ENCODE measurements around the gene SH3GL2.

SH3GL2 gene

DNA sequence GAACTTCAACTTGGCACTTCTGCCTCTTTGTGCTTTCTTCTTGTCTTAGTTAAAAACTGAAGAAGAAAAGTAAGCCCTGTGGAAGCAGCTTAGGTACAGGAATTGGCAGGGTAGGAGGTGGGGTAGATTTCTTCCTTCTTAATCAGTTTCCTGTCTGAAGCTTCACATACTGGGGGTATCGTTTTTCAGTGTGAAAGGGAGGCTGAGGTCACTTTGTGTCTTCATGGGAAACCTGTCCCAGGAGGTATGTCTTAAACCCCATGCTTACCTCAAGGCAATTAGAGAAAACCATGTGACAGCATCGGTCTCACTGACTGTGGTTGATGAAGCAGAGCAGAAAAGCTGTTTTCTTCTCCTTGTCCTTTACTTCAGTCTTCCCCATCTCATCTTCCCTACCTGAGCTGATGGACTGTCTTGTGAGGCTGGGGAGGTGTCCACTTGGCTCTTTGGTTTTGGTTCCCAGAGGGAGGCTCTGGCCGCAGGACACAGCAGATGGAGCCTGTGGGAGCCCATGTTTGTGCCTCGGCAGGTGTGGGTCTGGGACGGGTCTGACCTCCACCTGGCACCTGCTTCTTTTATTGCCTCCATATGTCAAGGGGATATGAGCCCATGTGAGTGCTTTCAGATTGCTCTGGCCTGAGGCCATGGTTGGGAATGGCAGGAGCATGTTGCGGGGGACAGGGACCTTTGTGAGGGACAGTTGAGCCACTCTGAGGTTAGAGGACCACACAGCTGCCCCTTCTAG lies 47.0 kb downstream of the SH3GL2 start:
- DNase-seq (ENCODE audit: low spot score): no peak
- in situ Hi-C loops (cut with MboI; ENCODE audit: low sequenced_read_pairs, unreplicated experiment): no loop called here
- TF ChIP-seq, protein P1, sequence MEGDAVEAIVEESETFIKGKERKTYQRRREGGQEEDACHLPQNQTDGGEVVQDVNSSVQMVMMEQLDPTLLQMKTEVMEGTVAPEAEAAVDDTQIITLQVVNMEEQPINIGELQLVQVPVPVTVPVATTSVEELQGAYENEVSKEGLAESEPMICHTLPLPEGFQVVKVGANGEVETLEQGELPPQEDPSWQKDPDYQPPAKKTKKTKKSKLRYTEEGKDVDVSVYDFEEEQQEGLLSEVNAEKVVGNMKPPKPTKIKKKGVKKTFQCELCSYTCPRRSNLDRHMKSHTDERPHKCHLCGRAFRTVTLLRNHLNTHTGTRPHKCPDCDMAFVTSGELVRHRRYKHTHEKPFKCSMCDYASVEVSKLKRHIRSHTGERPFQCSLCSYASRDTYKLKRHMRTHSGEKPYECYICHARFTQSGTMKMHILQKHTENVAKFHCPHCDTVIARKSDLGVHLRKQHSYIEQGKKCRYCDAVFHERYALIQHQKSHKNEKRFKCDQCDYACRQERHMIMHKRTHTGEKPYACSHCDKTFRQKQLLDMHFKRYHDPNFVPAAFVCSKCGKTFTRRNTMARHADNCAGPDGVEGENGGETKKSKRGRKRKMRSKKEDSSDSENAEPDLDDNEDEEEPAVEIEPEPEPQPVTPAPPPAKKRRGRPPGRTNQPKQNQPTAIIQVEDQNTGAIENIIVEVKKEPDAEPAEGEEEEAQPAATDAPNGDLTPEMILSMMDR (IDR thresholded peaks at IDR 0.05; ENCODE audit: borderline replicate concordance, control extremely low read depth, extremely low read depth, insufficient read depth, missing control alignments): no peak

DNA sequence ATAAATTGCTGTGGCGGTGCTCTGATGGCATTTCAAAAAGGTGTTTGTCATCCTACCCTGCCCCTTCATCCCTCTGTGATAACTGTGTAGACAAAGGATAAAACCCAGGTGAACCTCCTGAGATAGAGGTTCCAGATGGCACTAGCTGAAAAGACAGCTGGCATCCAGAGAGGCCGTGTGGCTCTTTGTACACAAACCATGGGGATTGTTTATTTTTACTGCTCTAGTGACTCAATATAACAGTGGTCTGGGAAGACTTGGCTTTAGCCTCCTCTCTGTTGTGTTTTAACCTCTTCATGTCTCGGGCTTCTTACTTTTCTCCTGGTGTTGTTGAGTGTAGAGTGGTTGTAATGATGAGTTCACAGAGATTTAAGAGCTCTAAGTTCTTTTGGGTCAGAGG lies 48.8 kb downstream of the SH3GL2 start:
- TF ChIP-seq, protein P1 (IDR thresholded peaks at IDR 0.05; ENCODE audit: borderline replicate concordance, control extremely low read depth, extremely low read depth, insufficient read depth, missing control alignments): no peak
- in situ Hi-C loops (cut with MboI; ENCODE audit: low sequenced_read_pairs, unreplicated experiment): no loop called here
- no peak for DNase-seq (ENCODE audit: low spot score)

DNA sequence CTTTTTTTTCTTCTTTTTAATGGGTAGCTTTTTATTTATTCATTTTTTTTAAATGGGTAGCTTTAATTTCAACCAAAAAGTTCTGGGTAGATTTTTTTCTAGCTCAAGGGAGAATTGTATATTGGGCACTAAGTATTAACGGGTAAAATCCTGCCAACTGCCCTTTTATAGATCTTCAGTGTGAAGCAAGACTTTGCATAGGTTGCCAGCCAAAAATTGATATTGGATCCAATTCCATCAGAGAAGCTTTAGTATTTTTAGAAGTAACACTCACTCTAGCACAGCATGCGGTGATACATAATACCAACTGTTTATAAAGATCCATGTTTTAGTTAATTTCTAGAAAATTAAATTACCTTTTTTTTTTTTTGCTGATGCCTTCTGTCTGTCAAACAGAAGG lies 49.8 kb downstream of the SH3GL2 start:
- DNase-seq (ENCODE audit: low spot score): no peak
- TF ChIP-seq, protein P1 (IDR thresholded peaks at IDR 0.05; ENCODE audit: borderline replicate concordance, control extremely low read depth, extremely low read depth, insufficient read depth, missing control alignments): no peak
- in situ Hi-C loops (cut with MboI; ENCODE audit: low sequenced_read_pairs, unreplicated experiment): no loop called here

DNA sequence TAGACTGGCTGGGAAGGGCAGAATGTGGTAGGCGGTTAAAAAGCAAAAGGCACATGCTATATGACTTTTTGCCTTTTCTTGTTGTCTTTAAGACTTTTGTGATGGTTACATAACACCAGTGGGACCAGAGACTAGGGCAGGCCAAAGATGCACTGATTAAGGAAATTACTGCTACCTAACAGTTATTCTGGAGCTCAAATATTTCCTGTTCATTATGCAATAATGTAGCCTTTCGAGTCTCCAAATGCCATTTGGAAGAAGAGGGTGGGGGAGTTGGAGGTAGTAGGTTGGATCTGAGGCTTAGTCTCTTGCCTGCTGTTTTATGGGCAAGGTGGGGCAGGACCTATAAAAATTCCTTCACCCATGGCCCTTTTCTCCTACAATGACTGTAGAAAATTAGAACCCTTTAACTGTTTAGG lies 51.7 kb downstream of the SH3GL2 start:
- TF ChIP-seq, protein P1 (IDR thresholded peaks at IDR 0.05; ENCODE audit: borderline replicate concordance, control extremely low read depth, extremely low read depth, insufficient read depth, missing control alignments): no peak
- no peak for DNase-seq (ENCODE audit: low spot score)
- in situ Hi-C loops (cut with MboI; ENCODE audit: low sequenced_read_pairs, unreplicated experiment): no loop called here

DNA sequence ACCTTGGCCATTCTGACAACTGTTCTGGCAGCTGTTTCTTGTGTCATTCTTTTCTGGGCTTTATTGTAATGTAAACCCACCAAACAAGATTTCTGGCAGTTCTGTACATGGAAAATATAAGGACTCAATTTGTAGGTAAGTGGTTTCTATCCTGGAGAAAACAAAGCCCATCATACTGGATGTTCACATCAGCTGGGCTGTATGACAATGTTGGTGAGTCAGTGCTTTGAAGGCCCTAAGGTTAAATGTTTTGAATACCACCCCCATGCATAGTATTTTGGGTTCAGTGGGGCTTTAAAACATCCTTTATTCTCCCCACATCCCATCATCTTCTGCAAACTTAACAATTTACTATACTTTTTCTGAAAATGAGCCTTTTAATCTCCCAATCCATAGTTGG lies 52.5 kb downstream of the SH3GL2 start:
- TF ChIP-seq, protein P1 (IDR thresholded peaks at IDR 0.05; ENCODE audit: borderline replicate concordance, control extremely low read depth, extremely low read depth, insufficient read depth, missing control alignments): no peak
- in situ Hi-C loops (cut with MboI; ENCODE audit: low sequenced_read_pairs, unreplicated experiment): no loop called here
- no peak for DNase-seq (ENCODE audit: low spot score)

DNA sequence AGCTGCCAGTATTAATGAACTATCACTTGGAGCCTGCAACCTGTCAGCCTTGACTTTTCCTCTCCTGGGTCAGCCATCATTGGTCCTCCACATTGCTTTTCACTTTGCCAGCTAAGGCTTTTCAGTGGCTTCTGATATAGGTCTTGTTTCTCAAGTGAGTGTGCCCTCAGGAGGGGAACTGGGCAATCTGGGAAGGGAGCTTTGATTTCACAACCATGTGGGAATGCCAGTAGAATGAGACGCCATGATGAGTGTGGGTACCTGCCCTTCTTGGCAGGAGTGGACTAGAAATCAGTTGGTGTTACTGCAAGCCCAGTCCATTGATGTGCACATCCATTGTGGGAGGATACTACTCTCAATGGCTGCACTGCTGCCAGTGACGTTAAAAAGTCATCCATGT lies 54.1 kb downstream of the SH3GL2 start:
- no peak for DNase-seq (ENCODE audit: low spot score)
- TF ChIP-seq, protein P1 (IDR thresholded peaks at IDR 0.05; ENCODE audit: borderline replicate concordance, control extremely low read depth, extremely low read depth, insufficient read depth, missing control alignments): no peak
- in situ Hi-C loops (cut with MboI; ENCODE audit: low sequenced_read_pairs, unreplicated experiment): no loop called here

Measured in GM13976 (cell line).